K562 (cell line): ENCODE data around the gene MYO18B. TPM values are rescaled to one million over a fixed set of nuclear protein-coding genes. Genes with fewer than 3 reads are reported as not detected.

ENCODE experiments used
- ATAC-seq: fragments of 200-7000 bp; cut with Tn5 transposase; 3 replicates; pipeline ENCODE4 v1.9.1; 2020; ENCODE audit warnings: moderate library complexity
- BruUV-seq: library from RNA; stranded (reverse); fragments of 400-500 nt; replicated peaks from 2 replicates; lab custom pipeline; 2021; lab: Mats Ljungman, UMichigan
- CTCF ChIA-PET: fragments of 300-600 bp; formaldehyde crosslinking; extraction: SDS; loops from one replicate; lab custom pipeline; 2021; ENCODE audit warnings: low intra/inter-chr PET ratio; lab: Yijun Ruan, JAX
- POLR2A ChIA-PET: fragments of 300-600, 350-650 bp; sonication (Branson Sonifier 250); formaldehyde crosslinking; extraction: SDS; loops from one replicate; lab custom pipeline; 2021; ENCODE audit warnings: antibody characterized with exemption, inconsistent platforms; lab: Yijun Ruan, JAX
- DNase-seq, 4 experiments: peaks; one replicate each; pipeline versions ENCODE4 v3.0.0 to v3.0.0-alpha.2; 2011 to 2018; ENCODE audit warnings: low spot score in 3 of 4, mixed read lengths in 3 of 4; ENCODE audit errors: extremely low read depth in 1 of 4
- FAIRE-seq: peaks from 2 replicates; lab custom pipeline; 2011; peaks lifted over from hg19 to GRCh38; lab: Jason Lieb, UNC
- H2AFZ ChIP-seq: 2 replicates; pipeline ENCODE4 v1.6.0; 2011; ENCODE audit warnings: low read depth, low read length, control low read depth, inconsistent platforms
- H3K27ac ChIP-seq: fragments of 200-600 bp; 3 replicates; pipeline ENCODE4 v1.8.0; 2011; ENCODE audit warnings: low read depth, mild to moderate bottlenecking, control low read depth, inconsistent platforms, low read length, moderate library complexity, mixed read lengths; ENCODE audit errors: extremely low read depth
- H3K27me3 ChIP-seq, 2 experiments: fragments of 300-600 bp in 1 of 2; 2 replicates in 1 of 2; 3 replicates in 1 of 2; pipeline versions ENCODE4 v1.6.0 to v1.8.0; 2011; ENCODE audit warnings: inconsistent platforms in 2 of 2, low read length in 2 of 2, mild to moderate bottlenecking in 1 of 2, mixed read lengths in 1 of 2, moderate library complexity in 1 of 2; ENCODE audit not compliant: control insufficient read depth in 2 of 2, insufficient read depth in 2 of 2
- H3K36me3 ChIP-seq: fragments of 300-600 bp; 3 replicates; pipeline ENCODE4 v1.8.0; 2011; ENCODE audit warnings: mild to moderate bottlenecking, low read length, inconsistent platforms; ENCODE audit not compliant: control insufficient read depth, insufficient read depth
- H3K4me1 ChIP-seq, 2 experiments: fragments of 200-600 bp in 1 of 2; replicated peaks in 1 of 2; 2 replicates in 1 of 2; 3 replicates in 1 of 2; pipeline versions ENCODE4 v1.5.1 to v1.8.0; 2011; ENCODE audit warnings: inconsistent platforms in 2 of 2, low read length in 2 of 2, mild to moderate bottlenecking in 1 of 2, mixed read lengths in 1 of 2, moderate library complexity in 1 of 2; ENCODE audit not compliant: control insufficient read depth in 2 of 2, insufficient read depth in 2 of 2
- H3K4me2 ChIP-seq: 2 replicates; pipeline ENCODE4 v1.6.1; 2011; ENCODE audit warnings: low read length, control low read depth, inconsistent platforms, mixed read lengths; ENCODE audit not compliant: insufficient read depth
- H3K4me3 ChIP-seq: fragments of 200-600 bp; sonication (generic), shearing (Covaris generic); 2 replicates; pipeline ENCODE4 v1.5.1; 2016; ENCODE audit warnings: control low read depth, inconsistent platforms
- H3K79me2 ChIP-seq: fragments of 200-600 bp; 3 replicates; pipeline ENCODE4 v1.8.0; 2011; ENCODE audit warnings: low read length, inconsistent platforms; ENCODE audit not compliant: control insufficient read depth, insufficient read depth
- H3K9ac ChIP-seq, 2 experiments: 2 replicates each; pipeline versions ENCODE4 v1.6.0 to v1.6.1; 2011; ENCODE audit warnings: low read depth in 2 of 2, low read length in 2 of 2, control low read depth in 1 of 2, inconsistent platforms in 1 of 2, mild to moderate bottlenecking in 1 of 2, mixed read lengths in 1 of 2; ENCODE audit not compliant: insufficient read depth in 1 of 2
- H3K9me1 ChIP-seq: one replicate; pipeline ENCODE4 v1.6.0; 2011; ENCODE audit warnings: inconsistent platforms, mild to moderate bottlenecking, low read length, moderate library complexity; ENCODE audit not compliant: control insufficient read depth, insufficient read depth
- H3K9me3 ChIP-seq: replicated peaks from 2 replicates; pipeline ENCODE4 v1.5.1; 2011; ENCODE audit warnings: low read depth, low read length, inconsistent platforms; ENCODE audit not compliant: control insufficient read depth, insufficient read depth
- H4K20me1 ChIP-seq: replicated peaks from 2 replicates; pipeline ENCODE4 v1.6.1; 2011; ENCODE audit warnings: low read length, inconsistent platforms, mixed read lengths; ENCODE audit not compliant: control insufficient read depth, insufficient read depth
- BRF1 ChIP-seq: IDR thresholded peaks from 3 replicates; pipeline ENCODE4 v1.6.1; 2011; ENCODE audit warnings: borderline replicate concordance, mild to moderate bottlenecking; ENCODE audit not compliant: insufficient read length; ENCODE audit errors: extremely low read depth
- CBFA2T3 ChIP-seq: fragments of 450-650 bp; IDR thresholded peaks from 2 replicates; pipeline ENCODE4 v1.6.1; 2017
- CREB1 ChIP-seq, 2 experiments: sonication (generic) in 1 of 2; formaldehyde crosslinking in 1 of 2; IDR thresholded peaks; 2 replicates each; pipeline versions ENCODE4 v1.6.1 to v1.8.0; 2012 to 2022; ENCODE audit warnings: inconsistent platforms in 1 of 2, mild to moderate bottlenecking in 1 of 2, missing genetic modification reagents in 1 of 2, moderate library complexity in 1 of 2
- CTCFL ChIP-seq: IDR thresholded peaks from 2 replicates; pipeline ENCODE4 v1.6.1; 2011; ENCODE audit warnings: borderline replicate concordance, low read depth, mild to moderate bottlenecking, moderate library complexity, low read length; ENCODE audit not compliant: insufficient read depth, poor library complexity, severe bottlenecking
- GATAD2B ChIP-seq: fragments of 450-650 bp; IDR thresholded peaks from 2 replicates; pipeline ENCODE4 v1.6.1; 2017; ENCODE audit warnings: mild to moderate bottlenecking, borderline replicate concordance
- HDAC8 ChIP-seq: fragments of 450-650 bp; IDR thresholded peaks from 2 replicates; pipeline ENCODE4 v1.6.1; 2016; ENCODE audit warnings: mild to moderate bottlenecking, missing genetic modification characterization, moderate library complexity, missing compliant biosample characterization
- KDM4B ChIP-seq, 2 experiments: fragments of 450-650 bp in 1 of 2; sonication (generic) in 1 of 2; IDR thresholded peaks; 2 replicates each; pipeline ENCODE4 v1.6.1; 2016 to 2017; ENCODE audit warnings: borderline replicate concordance in 2 of 2, antibody characterized with exemption in 1 of 2, low read depth in 1 of 2, mild to moderate bottlenecking in 1 of 2
- LCOR ChIP-seq: sonication (generic); formaldehyde crosslinking; IDR thresholded peaks from 2 replicates; pipeline ENCODE4 v1.8.0; 2022; ENCODE audit warnings: mild to moderate bottlenecking, missing genetic modification reagents
- MXD1 ChIP-seq: fragments of 250-450 bp; sonication (Bioruptor Pico); IDR thresholded peaks from 2 replicates; pipeline ENCODE4 v1.8.0; 2021; ENCODE audit warnings: borderline replicate concordance, mild to moderate bottlenecking, moderate library complexity; ENCODE audit not compliant: poor library complexity, severe bottlenecking
- NR2C2 ChIP-seq, 2 experiments: fragments of 200-800 bp in 1 of 2; sonication (Bioruptor generic) in 1 of 2; sonication (generic) in 1 of 2; formaldehyde crosslinking in 1 of 2; IDR thresholded peaks; 2 replicates each; pipeline versions ENCODE4 v1.6.1 to v1.8.0; 2016 to 2022; ENCODE audit warnings: mild to moderate bottlenecking in 1 of 2, missing compliant biosample characterization in 1 of 2, missing genetic modification characterization in 1 of 2, missing genetic modification reagents in 1 of 2
- PURB ChIP-seq: sonication (generic); formaldehyde crosslinking; IDR thresholded peaks from 2 replicates; pipeline ENCODE4 v1.9.0; 2021; ENCODE audit warnings: low read depth, mild to moderate bottlenecking, missing genetic modification reagents
- RB1 ChIP-seq: fragments of 450-650 bp; IDR thresholded peaks from 2 replicates; pipeline ENCODE4 v1.6.1; 2017; ENCODE audit warnings: low read depth, mild to moderate bottlenecking
- ZBTB34 ChIP-seq: fragments of 250-450 bp; sonication (Bioruptor Pico); IDR thresholded peaks from 2 replicates; pipeline ENCODE4 v1.8.0; 2021; ENCODE audit warnings: mild to moderate bottlenecking, moderate library complexity
- WGBS: fragments of 100-300 bp; shearing (Covaris generic); methylation state at CpG from one replicate; pipeline ENCODE4 v1.1.6; 2016; ENCODE audit warnings: low coverage, mixed read lengths; ENCODE audit not compliant: insufficient coverage; ENCODE audit errors: missing lambda C conversion rate; 5-methylcytosine and 5-hydroxymethylcytosine counted together
- in situ Hi-C: fragments of 300-500 bp; cut with MboI; formaldehyde crosslinking; loops from 4 replicates; pipeline ENCODE4 v1.15.0; 2018; ENCODE audit warnings: inconsistent platforms, mixed read lengths
- intact Hi-C: fragments of 100-400 bp; cut with micrococcal nuclease; formaldehyde crosslinking; loops from 2 replicates; pipeline ENCODE4 v1.14.2; 2022
- polyA plus RNA-seq, 8 experiments: library from polyadenylated mRNA; depleted of rRNA in 4 of 8; stranded (reverse) in 5 of 8; unstranded in 3 of 8; fragments of >200 nt; fragmentation: Nextera tagmentation in 2 of 8; fragmentation: Illumina TruSeq in 1 of 8; extraction: Ambion mirVana in 2 of 8; extraction: Trizol in 1 of 8; gene quantifications; 2 replicates each; pipeline versions ENCODE4 v1.2.1 to v1.2.3, GENCODE V29; 2011 to 2014; ENCODE audit warnings: inconsistent platforms in 1 of 8, missing spikeins in 1 of 8
- total RNA-seq, 7 experiments: library from RNA; depleted of rRNA in 6 of 7; stranded (reverse); fragments of >200 nt in 6 of 7; fragmentation: Illumina TruSeq in 2 of 7; extraction: Trizol in 2 of 7; gene quantifications; 2 replicates each; pipeline versions ENCODE4 v1.2.1 to v1.2.3, GENCODE V29; 2011 to 2021; ENCODE audit warnings: low replicate concordance in 1 of 7

The MYO18B gene
- total and polyA plus RNA-seq, 9 of the 15 experiments (the other 6 are each of a cell fraction or from before 2014, with no cell fraction given): 0.06 to 7.0 (median 4.3) TPM

GRCh38 chr22:25941365-25941960, 199.5 kb downstream of the MYO18B start:
- ChIA-PET CTCF (no interaction called here), POLR2A (interaction anchor here (1.1 to 1.7 kb wide), 2 partner anchors 16 to 23 kb away, joined by 3 to 4 read pairs; no protein-coding TSS in a partner anchor)
- no TSS peak for BruUV-seq
- no peak overlapping the region for H3K27ac ChIP-seq
- no peak for TF ChIP-seq GATAD2B
- TF ChIP-seq MXD1 (CRISPR knock-in tag): no peak
- no peak for TF ChIP-seq LCOR (CRISPR knock-in tag)
- no peak for TF ChIP-seq ZBTB34
- no peak for TF ChIP-seq NR2C2 (CRISPR knock-in tag; IDR thresholded peaks at IDR 0.05)
- TF ChIP-seq NR2C2 (tag; IDR thresholded peaks at IDR 0.05): no peak
- TF ChIP-seq KDM4B (IDR thresholded peaks at IDR 0.05; ENCODE audit: borderline replicate concordance in 2 of 2, low read depth in 1 of 2): no peak
- TF ChIP-seq CBFA2T3: no peak
- no peak for TF ChIP-seq PURB
- TF ChIP-seq CREB1 (IDR thresholded peaks at IDR 0.05): no peak
- TF ChIP-seq CREB1 (CRISPR knock-in tag; IDR thresholded peaks at IDR 0.05): no peak
- TF ChIP-seq RB1: no peak
- no peak for TF ChIP-seq CTCFL
- TF ChIP-seq BRF1: no peak
- no peak for TF ChIP-seq HDAC8 (tag)
- FAIRE-seq (no peak), ATAC-seq (no peak), DNase-seq (no peak)
- no peaks in the 10 kb centered on the region for H3K9me1 ChIP-seq
- no peak overlapping the region for H3K9ac ChIP-seq
- intact Hi-C loops (no loop called here), in situ Hi-C loops (no loop called here)
- H3K4me2 ChIP-seq: no peak overlapping the region
- no peaks in the 10 kb centered on the region for H3K79me2 ChIP-seq
- no peaks in the 10 kb centered on the region for H3K9me3 ChIP-seq
- H3K27me3 ChIP-seq: no peaks in the 10 kb centered on the region
- H3K4me1 ChIP-seq: no peaks in the 10 kb centered on the region
- WGBS: 65% methylated on average over 8 of the region's 8 CpGs
- peaks cover 5% of the 10 kb centered on the region; the same call in 1 of the 3 replicates for H3K36me3 ChIP-seq
- H4K20me1 ChIP-seq: no peaks in the 10 kb centered on the region
- no peak overlapping the region for H3K4me3 ChIP-seq
- no peak overlapping the region for H2AFZ ChIP-seq
